Raji (cell line): Measurements from ENCODE around the gene C1QTNF1.
A peak's percentile ranks its signal among the peaks of the same experiment; 100 is the strongest.

Source experiments
- POLR2A ChIP-seq: IDR thresholded peaks from 2 replicates; pipeline ENCODE4 v1.6.1; 2011; ENCODE audit warnings: low read depth, low read length, control low read depth; ENCODE audit not compliant: insufficient read depth

C1QTNF1 gene

GRCh38 chr17:79007504-79008381 is 16.2 kb upstream of the C1QTNF1 start:
- TF ChIP-seq POLR2A, result no peak

GRCh38 chr17:79008666-79009387 is 15.1 kb upstream of the C1QTNF1 start:
- TF ChIP-seq POLR2A, result no peak

GRCh38 chr17:79009397-79010303 is 14.3 kb upstream of the C1QTNF1 start, which contains the start of gene CANT1:
Gene CANT1, minus strand, starts transcription at chr17:79009764. Its CDS starts 12,142 bp downstream, at chr17:78997622.
- TF ChIP-seq POLR2A, result peak; percentile 72

GRCh38 chr17:79010304-79010646 is 13.7 kb upstream of the C1QTNF1 start:
- TF ChIP-seq POLR2A, result no peak

- TF ChIP-seq POLR2A, result no peak
Measured at GRCh38 chr17:79011451-79012147, 12.4 kb upstream of the C1QTNF1 start.

GRCh38 chr17:79012563-79013134 is 11.3 kb upstream of the C1QTNF1 start:
- TF ChIP-seq POLR2A, result no peak

GRCh38 chr17:79014158-79014758 is 9.7 kb upstream of the C1QTNF1 start:
- no peak for TF ChIP-seq POLR2A

- no peak for TF ChIP-seq POLR2A
Measured at GRCh38 chr17:79017546-79018369, 6.2 kb upstream of the C1QTNF1 start.

GRCh38 chr17:79018370-79018695 is 5.6 kb upstream of the C1QTNF1 start:
- TF ChIP-seq POLR2A, result no peak

GRCh38 chr17:79019261-79019631 is 4.7 kb upstream of the C1QTNF1 start:
- no peak for TF ChIP-seq POLR2A

GRCh38 chr17:79019632-79020584 is 4.1 kb upstream of the C1QTNF1 start:
- TF ChIP-seq POLR2A, result no peak

- TF ChIP-seq POLR2A, result no peak
Measured at GRCh38 chr17:79020631-79021301, 3.2 kb upstream of the C1QTNF1 start.

- no peak for TF ChIP-seq POLR2A
Measured at GRCh38 chr17:79022507-79022991, 1.4 kb upstream of the C1QTNF1 start.
